ENCODE results near the gene ASIP. TPM values are rescaled to one million over a fixed set of nuclear protein-coding genes. Genes with fewer than 3 reads are reported as not detected.
A peak's percentile ranks its signal among the peaks of the same experiment; 100 is the strongest.

The ASIP gene
- polyA plus RNA-seq, 1 donor (not counting 4 experiments of a cell fraction or from before 2014, with no cell fraction given), result not detected

- Histone ChIP-seq H2AFZ (ENCODE audit: control insufficient read depth, low read length) (peak overlapping the region; percentile 79), H3K9me3 (ENCODE audit: control insufficient read depth, low read depth, low read length) (peaks cover 2% of the 10 kb centered on the region), H3K36me3 (ENCODE audit: control insufficient read depth in 2 of 2, extremely low read depth in 1 of 2, insufficient read depth in 2 of 2, low read length in 2 of 2) (no peaks in the 10 kb centered on the region), H3K9me1 (ENCODE audit: control insufficient read depth, extremely low read depth, insufficient read depth, low read length) (no peaks in the 10 kb centered on the region), H3K27ac (ENCODE audit: control insufficient read depth, insufficient read depth, low read length) (no peak overlapping the region), H4K20me1 (ENCODE audit: control insufficient read depth, extremely low read depth, insufficient read depth, low read length) (no peaks in the 10 kb centered on the region), H3K4me2 (ENCODE audit: control insufficient read depth, extremely low read depth, insufficient read depth, low read depth, low read length) (peak overlapping the region; percentile 75), H3K27me3 (ENCODE audit: control insufficient read depth, extremely low read depth, insufficient read depth, low read length) (no peaks in the 10 kb centered on the region), H3K9ac (ENCODE audit: control insufficient read depth, extremely low read depth, insufficient read depth, low read length) (peak overlapping the region; percentile 40), H3K4me1 (ENCODE audit: control insufficient read depth, extremely low read depth, insufficient read depth, low read length) (peaks cover 45% of the 10 kb centered on the region), H3K79me2 (ENCODE audit: control insufficient read depth, insufficient read depth, low read length) (no peaks in the 10 kb centered on the region), H3K4me3 (ENCODE audit: control insufficient read depth in 2 of 3, extremely low read depth in 1 of 3, insufficient read depth in 2 of 3, low read depth in 1 of 3, low read length in 3 of 3) (peak overlapping the region in 2 of 3 experiments; percentile 22 to 62)
- dilution Hi-C loops (cut with MboI; ENCODE audit: extremely low pct_ligation_motif_present, low sequenced_read_pairs), result no loop called here
- DNase-seq (ENCODE audit: low read depth, low spot score) (no peak), FAIRE-seq (no peak)
- TF ChIP-seq, protein P1, sequence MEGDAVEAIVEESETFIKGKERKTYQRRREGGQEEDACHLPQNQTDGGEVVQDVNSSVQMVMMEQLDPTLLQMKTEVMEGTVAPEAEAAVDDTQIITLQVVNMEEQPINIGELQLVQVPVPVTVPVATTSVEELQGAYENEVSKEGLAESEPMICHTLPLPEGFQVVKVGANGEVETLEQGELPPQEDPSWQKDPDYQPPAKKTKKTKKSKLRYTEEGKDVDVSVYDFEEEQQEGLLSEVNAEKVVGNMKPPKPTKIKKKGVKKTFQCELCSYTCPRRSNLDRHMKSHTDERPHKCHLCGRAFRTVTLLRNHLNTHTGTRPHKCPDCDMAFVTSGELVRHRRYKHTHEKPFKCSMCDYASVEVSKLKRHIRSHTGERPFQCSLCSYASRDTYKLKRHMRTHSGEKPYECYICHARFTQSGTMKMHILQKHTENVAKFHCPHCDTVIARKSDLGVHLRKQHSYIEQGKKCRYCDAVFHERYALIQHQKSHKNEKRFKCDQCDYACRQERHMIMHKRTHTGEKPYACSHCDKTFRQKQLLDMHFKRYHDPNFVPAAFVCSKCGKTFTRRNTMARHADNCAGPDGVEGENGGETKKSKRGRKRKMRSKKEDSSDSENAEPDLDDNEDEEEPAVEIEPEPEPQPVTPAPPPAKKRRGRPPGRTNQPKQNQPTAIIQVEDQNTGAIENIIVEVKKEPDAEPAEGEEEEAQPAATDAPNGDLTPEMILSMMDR (optimal IDR thresholded peaks at IDR 0.05 in 1 of 3, IDR thresholded peaks at IDR 0.05 in 1 of 3, conservative IDR thresholded peaks at IDR 0.05 in 1 of 3; ENCODE audit: extremely low read depth in 1 of 3, insufficient read depth in 2 of 3, low read length in 3 of 3), result no peak
- no peak for TF ChIP-seq EZH2 (IDR thresholded peaks at IDR 0.05; ENCODE audit: low read length)
Observed at GRCh38 chr20:34312024-34312460, 70.8 kb downstream of the ASIP start.

DNA sequence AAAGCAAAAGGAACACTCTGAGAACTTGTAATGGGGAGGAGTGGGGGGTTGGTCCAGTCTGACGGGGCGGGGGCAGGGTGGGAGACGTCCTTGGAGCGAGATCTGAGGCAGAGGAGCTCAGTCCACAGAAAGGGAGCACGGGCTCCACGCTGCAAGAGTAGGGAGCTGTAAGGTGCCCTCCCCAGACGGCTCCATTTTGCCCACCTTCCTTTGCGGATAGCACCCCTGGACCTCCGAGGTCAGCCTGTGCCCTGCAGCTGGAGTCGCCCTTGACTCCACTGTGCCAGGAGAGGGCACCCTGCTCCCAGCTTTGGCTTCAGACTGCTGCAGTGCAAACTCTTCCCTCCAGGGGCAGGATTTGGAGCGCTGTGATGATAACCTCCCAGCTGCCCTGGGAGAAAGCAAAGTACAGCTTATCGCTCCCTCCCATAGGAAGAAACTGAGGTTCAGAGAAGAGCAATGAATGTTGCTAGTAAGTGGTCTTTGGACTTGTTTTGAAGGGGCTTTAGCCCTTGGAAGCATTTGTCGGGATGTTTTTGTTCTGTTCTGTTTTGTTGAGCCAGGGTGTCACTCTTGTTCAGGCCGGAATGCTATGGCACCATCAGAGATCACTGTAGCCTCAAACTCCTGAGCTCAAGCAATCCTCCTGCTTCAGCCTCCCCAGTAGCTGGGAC lies 71.5 kb downstream of the ASIP start:
- TF ChIP-seq, protein P1 (optimal IDR thresholded peaks at IDR 0.05 in 1 of 3, IDR thresholded peaks at IDR 0.05 in 1 of 3, conservative IDR thresholded peaks at IDR 0.05 in 1 of 3; ENCODE audit: extremely low read depth in 1 of 3, insufficient read depth in 2 of 3, low read length in 3 of 3), result peak; percentile 100
- TF ChIP-seq EZH2 (IDR thresholded peaks at IDR 0.05; ENCODE audit: low read length), result no peak
- no peaks in the 10 kb centered on the region for H3K27me3 ChIP-seq (ENCODE audit: control insufficient read depth, extremely low read depth, insufficient read depth, low read length)
- no peaks in the 10 kb centered on the region for H3K79me2 ChIP-seq (ENCODE audit: control insufficient read depth, insufficient read depth, low read length)
- H3K36me3 ChIP-seq (ENCODE audit: control insufficient read depth in 2 of 2, extremely low read depth in 1 of 2, insufficient read depth in 2 of 2, low read length in 2 of 2), result no peaks in the 10 kb centered on the region
- no peak overlapping the region for H3K9ac ChIP-seq (ENCODE audit: control insufficient read depth, extremely low read depth, insufficient read depth, low read length)
- H2AFZ ChIP-seq (ENCODE audit: control insufficient read depth, low read length), result peak overlapping the region; percentile 79
- H3K9me3 ChIP-seq (ENCODE audit: control insufficient read depth, low read depth, low read length), result peaks cover 2% of the 10 kb centered on the region
- H3K9me1 ChIP-seq (ENCODE audit: control insufficient read depth, extremely low read depth, insufficient read depth, low read length), result no peaks in the 10 kb centered on the region
- no peaks in the 10 kb centered on the region for H4K20me1 ChIP-seq (ENCODE audit: control insufficient read depth, extremely low read depth, insufficient read depth, low read length)
- peaks cover 46% of the 10 kb centered on the region for H3K4me1 ChIP-seq (ENCODE audit: control insufficient read depth, extremely low read depth, insufficient read depth, low read length)
- peak overlapping the region; percentile 75 for H3K4me2 ChIP-seq (ENCODE audit: control insufficient read depth, extremely low read depth, insufficient read depth, low read depth, low read length)
- peak overlapping the region; percentile 5 for H3K27ac ChIP-seq (ENCODE audit: control insufficient read depth, insufficient read depth, low read length)
- peak overlapping the region in 1 of 3 experiments; percentile 62 for H3K4me3 ChIP-seq (ENCODE audit: control insufficient read depth in 2 of 3, extremely low read depth in 1 of 3, insufficient read depth in 2 of 3, low read depth in 1 of 3, low read length in 3 of 3)
- no peak for DNase-seq (ENCODE audit: low read depth, low spot score)
- dilution Hi-C loops (cut with MboI; ENCODE audit: extremely low pct_ligation_motif_present, low sequenced_read_pairs), result no loop called here
- peak; percentile 91 for FAIRE-seq

Data from keratinocyte (primary cell).